GM18499 (cell line): ENCODE results near the gene ASIC2.

ENCODE experiments used
- ATAC-seq: cut with Tn5 transposase; IDR thresholded peaks from one replicate; pipeline ENCODE4 v1.9.1; 2021; ENCODE audit warnings: moderate number of reproducible peaks; ENCODE audit not compliant: insufficient read depth, unreplicated experiment

The ASIC2 gene

DNA sequence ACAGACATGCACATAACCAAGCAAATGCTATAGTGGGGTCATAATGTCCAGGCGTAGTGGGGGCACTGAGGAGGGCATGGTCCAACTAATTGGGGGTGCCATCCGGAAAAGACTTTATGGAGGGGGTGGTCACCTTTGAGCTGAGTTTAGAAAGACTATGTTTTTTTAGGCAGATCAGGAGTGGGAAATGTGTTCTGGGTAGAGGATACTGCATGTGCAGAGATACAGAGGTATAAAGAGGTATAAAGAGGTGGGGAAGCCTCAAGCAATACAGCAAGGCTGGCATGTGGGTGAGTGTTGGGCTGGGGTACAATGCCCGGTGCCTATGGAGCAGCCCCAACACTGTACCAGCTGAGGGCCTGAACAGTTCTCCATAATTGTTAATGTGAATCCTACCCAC, 248.3 kb downstream of the ASIC2 start:
- no peak for ATAC-seq

DNA sequence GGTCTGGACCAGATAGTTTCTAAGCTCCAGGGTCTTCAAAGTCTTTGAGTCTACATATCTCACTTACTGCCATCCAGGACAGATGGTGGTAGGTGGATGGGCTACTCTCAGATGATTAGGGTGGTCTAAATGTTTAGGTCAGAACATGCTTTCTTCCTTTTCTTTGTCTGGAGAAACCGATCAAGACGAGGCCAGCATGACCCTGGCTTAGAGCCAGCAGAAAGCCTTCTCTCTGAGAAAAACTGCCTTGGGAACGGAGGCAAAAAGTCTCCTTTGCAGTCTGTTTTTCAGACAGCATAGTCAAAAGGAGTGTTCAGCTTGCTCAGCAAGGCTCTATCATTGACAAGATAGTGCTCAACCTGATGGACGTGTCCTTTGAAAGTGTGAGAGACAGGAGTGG, 252.6 kb downstream of the ASIC2 start:
- ATAC-seq = no peak

DNA sequence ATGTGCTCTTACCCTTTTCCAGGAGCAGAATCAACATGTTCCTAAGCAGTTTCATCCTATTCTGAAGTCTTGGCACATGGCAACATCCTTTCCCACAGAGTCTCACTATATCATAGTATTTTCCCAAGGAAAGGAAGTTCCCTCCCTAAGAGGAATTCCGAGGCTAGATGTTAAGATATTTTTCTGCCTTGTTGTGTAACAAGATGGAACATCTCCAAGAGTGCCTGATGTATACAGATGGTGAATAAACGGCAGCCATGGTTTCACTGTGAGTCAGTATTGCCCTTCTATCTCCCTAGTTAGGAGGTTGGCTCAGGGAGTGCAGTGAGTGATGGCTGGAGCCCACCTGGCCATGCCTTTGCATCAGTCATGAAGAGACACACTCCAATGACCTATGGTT, 253.2 kb downstream of the ASIC2 start:
- no peak for ATAC-seq

- ATAC-seq = no peak
These were observed 254.4 kb downstream of the ASIC2 start for GRCh38 chr17:33038740-33039139.

DNA sequence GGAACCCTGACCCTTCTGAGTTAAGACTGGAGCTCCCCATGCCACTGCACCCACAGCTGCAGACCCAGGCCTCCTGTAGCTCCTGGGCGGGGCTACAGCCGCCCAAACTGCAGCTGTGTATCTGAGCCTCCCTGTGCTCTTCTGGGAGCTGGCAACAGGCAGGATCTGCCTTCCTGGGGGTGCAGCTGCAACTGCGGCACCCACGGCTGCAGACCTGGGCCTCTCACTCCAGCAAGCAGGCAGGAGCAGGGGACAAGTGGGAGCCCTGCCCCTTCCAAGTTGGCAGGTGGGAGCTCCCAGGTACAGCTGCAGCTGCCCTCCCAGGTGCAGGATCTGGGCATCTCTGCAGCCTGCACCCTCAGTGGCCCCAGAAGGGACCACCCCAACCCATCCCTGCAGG, 259.9 kb downstream of the ASIC2 start:
- ATAC-seq = no peak

GRCh38 chr17:33028778-33029177, 264.3 kb downstream of the ASIC2 start:
- no peak for ATAC-seq

GRCh38 chr17:33028061-33028460, 265.0 kb downstream of the ASIC2 start:
- ATAC-seq = no peak

DNA sequence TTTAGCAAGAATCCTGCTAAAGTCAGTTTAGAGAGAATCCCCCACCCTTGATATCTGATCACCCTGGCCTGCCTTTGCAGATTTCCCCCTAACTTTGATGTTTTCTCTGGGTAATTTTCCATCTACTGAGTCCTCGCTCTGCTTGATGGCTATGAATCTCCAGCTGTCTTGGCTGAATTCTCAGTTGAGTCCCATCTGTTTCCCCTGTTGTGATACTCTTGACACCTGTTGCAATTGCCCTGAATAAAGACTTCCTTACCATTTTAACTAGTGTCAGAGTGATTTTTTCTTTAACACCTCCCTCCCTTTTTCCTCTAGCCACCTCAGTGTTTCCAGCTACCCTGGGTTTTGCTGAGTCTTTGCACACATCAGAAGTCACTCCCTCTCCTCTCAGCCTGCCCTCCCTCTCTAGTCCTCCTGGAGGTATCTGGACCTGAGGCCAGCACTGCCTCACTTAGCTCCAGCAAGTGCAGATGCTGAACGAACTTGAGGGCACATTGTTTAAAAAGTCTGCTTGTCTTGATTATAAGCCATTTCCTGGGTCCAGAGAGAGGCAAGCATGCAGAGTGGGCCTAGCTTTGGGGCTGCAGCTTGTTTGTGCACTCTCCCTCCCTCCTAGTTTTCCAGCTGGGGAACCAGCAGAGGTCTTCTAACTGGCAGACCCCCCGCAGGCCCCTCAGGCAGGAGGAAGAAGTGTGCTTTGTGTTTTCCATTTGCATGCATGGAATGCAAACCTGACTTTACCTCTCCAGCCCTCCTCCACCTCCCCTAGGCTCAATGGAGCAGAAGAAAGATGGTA, 268.2 kb downstream of the ASIC2 start:
- no peak for ATAC-seq

DNA sequence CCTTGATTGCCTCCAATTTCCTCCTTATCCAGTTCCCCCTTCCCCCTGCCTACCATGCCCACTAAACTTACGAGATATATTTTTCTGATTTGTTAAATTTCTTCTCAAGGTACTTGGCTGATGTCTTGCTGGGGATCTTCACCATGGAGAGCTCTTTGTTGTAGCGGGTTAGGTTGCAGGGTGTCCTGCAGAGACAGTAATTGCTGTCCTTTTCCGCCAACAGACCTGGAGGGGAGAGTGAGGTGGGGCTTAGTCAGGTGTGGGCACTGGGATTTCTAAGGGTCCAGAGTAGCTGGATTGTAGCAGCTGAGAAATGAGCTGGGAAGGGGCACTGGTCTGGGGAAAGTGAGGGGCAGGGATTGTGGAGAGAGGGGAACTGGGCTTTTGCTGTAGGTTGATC, 269.3 kb downstream of the ASIC2 start:
- ATAC-seq = no peak

- ATAC-seq = no peak
These were observed 271.2 kb downstream of the ASIC2 start for GRCh38 chr17:33021731-33022408.

DNA sequence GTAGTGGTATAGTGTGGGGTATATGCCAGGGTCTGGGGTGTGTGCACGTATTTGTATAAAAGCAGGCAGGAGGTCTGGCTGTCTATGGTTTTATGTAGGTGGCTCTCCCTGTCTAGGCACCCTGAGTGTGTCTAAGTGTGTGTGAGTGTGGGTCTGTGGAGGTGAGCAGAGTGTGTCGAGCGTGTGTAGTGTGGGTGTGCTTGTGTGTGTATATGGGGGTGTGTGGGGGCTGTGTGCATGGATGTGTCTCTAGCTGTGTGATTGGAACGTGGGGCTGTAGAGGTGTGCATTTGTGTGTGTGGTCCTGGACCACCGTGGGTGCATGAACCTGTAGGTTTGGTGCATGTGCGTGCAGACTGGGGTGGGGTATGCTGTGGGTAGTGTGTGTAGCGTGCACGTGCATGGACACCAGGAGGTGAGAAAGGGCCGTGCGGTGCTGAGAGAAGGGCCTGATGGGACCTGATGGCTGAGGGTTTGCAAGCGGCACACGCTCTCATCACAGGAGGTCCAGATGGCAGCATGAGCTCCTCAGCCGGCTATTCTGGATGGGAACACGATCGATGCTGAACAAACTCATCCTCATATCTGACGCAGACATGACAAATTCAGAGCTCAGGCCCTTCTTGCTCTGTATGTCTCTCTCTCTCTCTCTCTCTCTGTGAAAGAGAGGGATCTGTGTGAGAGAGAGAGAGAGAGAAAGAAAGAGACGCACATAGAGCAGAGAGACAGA, 273.8 kb downstream of the ASIC2 start:
- ATAC-seq = no peak

GRCh38 chr17:33017366-33017765, 275.7 kb downstream of the ASIC2 start:
- no peak for ATAC-seq

DNA sequence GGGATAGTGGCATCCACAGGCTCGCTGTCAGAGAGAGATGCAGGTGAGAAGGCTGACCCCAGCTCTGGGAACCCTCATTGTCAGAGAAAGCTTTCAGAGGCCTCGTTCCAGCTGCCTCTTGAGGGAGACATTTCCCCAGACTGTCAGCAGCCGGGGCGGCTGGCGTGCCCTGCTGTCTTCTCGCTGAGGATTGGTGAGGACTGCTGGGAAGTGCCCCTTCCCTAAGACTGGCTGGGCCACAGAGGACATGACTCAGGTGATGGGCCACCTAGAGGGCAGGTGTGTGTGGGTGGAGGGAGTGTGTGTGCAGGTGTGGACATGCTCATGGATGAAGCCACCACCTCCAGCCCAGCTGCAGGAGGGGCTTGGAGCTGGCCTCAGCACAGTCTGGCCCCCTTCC, 276.2 kb downstream of the ASIC2 start:
- no peak for ATAC-seq

GRCh38 chr17:33015716-33016346, 277.3 kb downstream of the ASIC2 start:
- ATAC-seq = no peak

DNA sequence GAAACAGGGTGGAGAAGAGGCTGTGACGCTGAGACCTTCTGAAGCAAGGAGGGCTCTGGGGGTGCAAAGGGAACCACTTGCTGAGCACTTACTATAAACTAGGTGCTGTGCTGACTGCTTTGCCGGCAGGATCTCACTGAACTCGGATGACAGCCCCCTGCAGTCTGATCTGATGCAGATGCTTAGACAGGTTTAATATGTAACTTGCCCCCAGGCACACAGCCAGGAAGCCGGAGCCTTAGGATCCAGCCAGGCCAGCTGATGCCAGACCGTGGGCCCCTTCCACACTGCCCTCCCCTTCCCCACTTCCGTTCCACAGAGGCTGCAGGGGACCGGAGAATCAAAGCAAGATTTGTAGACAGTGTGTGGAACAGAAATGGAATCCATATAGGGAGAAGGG, 278.3 kb downstream of the ASIC2 start:
- ATAC-seq = no peak

GRCh38 chr17:33013596-33014375, 279.3 kb downstream of the ASIC2 start:
- ATAC-seq = no peak

GRCh38 chr17:33012522-33013033, 280.5 kb downstream of the ASIC2 start:
- ATAC-seq = no peak

GRCh38 chr17:33009636-33010035, 283.5 kb downstream of the ASIC2 start:
- ATAC-seq = no peak

DNA sequence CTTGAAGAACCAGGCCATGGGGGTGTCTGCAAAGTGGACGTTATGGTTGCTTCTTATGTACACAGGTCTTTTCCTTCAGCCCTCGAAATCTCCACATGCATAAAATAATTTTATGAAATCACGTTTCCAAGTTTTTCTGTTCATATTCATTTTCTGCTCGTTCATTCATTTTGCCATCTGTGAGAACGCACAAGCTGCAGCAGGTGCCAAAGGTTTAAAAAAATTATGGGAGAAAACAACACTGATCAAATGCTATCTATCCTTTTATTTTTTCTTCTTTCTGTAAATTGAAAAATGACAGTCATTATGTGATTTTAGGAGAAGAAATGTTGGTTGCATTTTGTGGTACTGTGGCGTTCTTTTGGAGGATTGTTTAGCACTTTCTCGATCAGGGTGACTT, 285.9 kb downstream of the ASIC2 start:
- no peak for ATAC-seq

DNA sequence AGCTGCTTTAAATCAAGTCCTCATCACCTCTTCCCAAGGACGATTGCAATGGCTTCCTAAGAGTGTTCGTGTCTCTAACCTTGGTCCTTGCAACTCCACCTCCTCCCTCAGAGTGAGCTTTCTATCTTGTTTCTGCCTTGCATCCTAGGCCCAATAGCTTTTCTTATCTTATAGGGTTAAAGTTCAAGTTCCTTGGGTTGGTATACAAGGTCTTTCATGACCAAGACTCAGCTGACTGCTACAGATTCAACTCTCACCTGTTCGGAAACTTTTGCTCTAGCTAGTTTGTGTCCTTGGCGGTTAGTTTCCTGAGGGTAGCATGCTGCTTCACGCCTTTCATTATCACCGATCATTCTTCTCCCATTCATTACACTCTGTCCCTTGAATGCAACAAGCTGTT, 290.8 kb downstream of the ASIC2 start:
- ATAC-seq = no peak
